IMR-90 (cell line): ENCODE measurements around the gene GNL3L. TPM values are rescaled to one million over a fixed set of nuclear protein-coding genes. Genes with fewer than 3 reads are reported as not detected.

Experiments
- ATAC-seq: fragments of 200-7000 bp; cut with Tn5 transposase; 2 replicates; pipeline ENCODE4 v1.9.1; 2020; ENCODE audit warnings: low read depth, mild to moderate bottlenecking, moderate library complexity
- BruUV-seq: library from RNA; stranded (reverse); fragments of 400-500 nt; replicated peaks from 2 replicates; lab custom pipeline; 2021; lab: Mats Ljungman, UMichigan
- CTCF ChIA-PET: fragments of 300-600 bp; formaldehyde crosslinking; extraction: SDS; loops from one replicate; lab custom pipeline; 2021; ENCODE audit warnings: antibody characterized with exemption; lab: Yijun Ruan, JAX
- POLR2A ChIA-PET: fragments of 300-600 bp; sonication (Branson Sonifier 250); formaldehyde crosslinking; loops from one replicate; lab custom pipeline; 2022; ENCODE audit warnings: antibody characterized with exemption; ENCODE audit not compliant: unreplicated experiment; lab: Charles Lee
- DNase-seq: peaks from one replicate; pipeline ENCODE4 v3.0.0; 2013
- H2AFZ ChIP-seq: replicated peaks from 2 replicates; pipeline ENCODE3; 2013; ENCODE audit warnings: low read length, mild to moderate bottlenecking; ENCODE audit not compliant: poor library complexity
- H2AK5ac ChIP-seq: 2 replicates; pipeline ENCODE4 v1.6.1; 2013; ENCODE audit warnings: low read depth, low read length, inconsistent platforms
- H2AK9ac ChIP-seq: replicated peaks from 2 replicates; pipeline ENCODE3; 2013; ENCODE audit warnings: mild to moderate bottlenecking, low read depth, low read length, moderate library complexity; ENCODE audit not compliant: poor library complexity
- H2BK120ac ChIP-seq: 2 replicates; pipeline ENCODE4 v1.6.1; 2013; ENCODE audit warnings: low read depth, low read length, inconsistent platforms
- H2BK15ac ChIP-seq: 3 replicates; pipeline ENCODE4 v1.6.1; 2013; ENCODE audit warnings: low read depth, low read length, inconsistent platforms
- H2BK20ac ChIP-seq: 2 replicates; pipeline ENCODE4 v1.6.1; 2013; ENCODE audit warnings: low read depth, mild to moderate bottlenecking, inconsistent platforms, low read length, moderate library complexity
- H2BK5ac ChIP-seq: 2 replicates; pipeline ENCODE4 v1.6.1; 2013; ENCODE audit warnings: mild to moderate bottlenecking, low read depth, low read length, inconsistent platforms; ENCODE audit not compliant: poor library complexity, severe bottlenecking
- H3K14ac ChIP-seq: replicated peaks from 2 replicates; pipeline ENCODE4 v1.6.1; 2013; ENCODE audit warnings: low read depth, low read length, inconsistent platforms
- H3K18ac ChIP-seq: 2 replicates; pipeline ENCODE4 v1.6.1; 2013; ENCODE audit warnings: low read depth, low read length, control low read depth
- H3K23ac ChIP-seq: 2 replicates; pipeline ENCODE4 v1.6.1; 2013; ENCODE audit warnings: low read depth, low read length, inconsistent platforms
- H3K27ac ChIP-seq: 2 replicates; pipeline ENCODE4 v1.5.1; 2013; ENCODE audit warnings: mild to moderate bottlenecking, control low read depth, low read length; ENCODE audit not compliant: insufficient read depth
- H3K27me3 ChIP-seq: 2 replicates; pipeline ENCODE4 v1.6.1; 2013; ENCODE audit warnings: low read length; ENCODE audit not compliant: control insufficient read depth, insufficient read depth
- H3K36me3 ChIP-seq: 2 replicates; pipeline ENCODE4 v1.6.1; 2013; ENCODE audit warnings: low read length, mixed read lengths; ENCODE audit not compliant: control insufficient read depth, insufficient read depth
- H3K4ac ChIP-seq: 2 replicates; pipeline ENCODE4 v1.6.1; 2013; ENCODE audit warnings: low read depth, low read length, inconsistent platforms
- H3K4me1 ChIP-seq: 2 replicates; pipeline ENCODE4 v1.6.1; 2013; ENCODE audit warnings: low read length, mixed read lengths; ENCODE audit not compliant: control insufficient read depth, insufficient read depth
- H3K4me2 ChIP-seq: 2 replicates; pipeline ENCODE4 v1.6.1; 2013; ENCODE audit warnings: low read depth, mild to moderate bottlenecking, control low read depth, low read length, moderate library complexity
- H3K4me3 ChIP-seq: 2 replicates; pipeline ENCODE4 v1.5.1; 2013; ENCODE audit warnings: low read depth, mild to moderate bottlenecking, control low read depth, low read length, moderate library complexity; ENCODE audit not compliant: insufficient read depth
- H3K56ac ChIP-seq: 2 replicates; pipeline ENCODE4 v1.6.1; 2013; ENCODE audit warnings: low read length, inconsistent platforms; ENCODE audit not compliant: insufficient read depth; ENCODE audit errors: extremely low read depth
- H3K79me1 ChIP-seq, 2 experiments: 2 replicates each; pipeline ENCODE4 v1.6.1; 2013; ENCODE audit warnings: low read length in 2 of 2, inconsistent platforms in 1 of 2, low read depth in 1 of 2
- H3K9ac ChIP-seq: 2 replicates; pipeline ENCODE4 v1.6.1; 2013; ENCODE audit warnings: low read depth, low read length, control low read depth
- H3K9me1 ChIP-seq: 2 replicates; pipeline ENCODE4 v1.6.1; 2013; ENCODE audit warnings: low read length, inconsistent platforms; ENCODE audit not compliant: insufficient read depth
- H3K9me3 ChIP-seq: 2 replicates; pipeline ENCODE4 v1.6.1; 2013; ENCODE audit warnings: low read length; ENCODE audit not compliant: control insufficient read depth, insufficient read depth
- H4K20me1 ChIP-seq: 2 replicates; pipeline ENCODE4 v1.6.1; 2013; ENCODE audit warnings: low read length, inconsistent platforms; ENCODE audit not compliant: insufficient read depth
- H4K5ac ChIP-seq: 2 replicates; pipeline ENCODE4 v1.6.1; 2013; ENCODE audit warnings: mild to moderate bottlenecking, low read depth, low read length, control low read depth
- H4K8ac ChIP-seq, 2 experiments: 2 replicates each; pipeline ENCODE4 v1.6.1; 2013; ENCODE audit warnings: low read depth in 2 of 2, low read length in 2 of 2, control low read depth in 1 of 2, inconsistent platforms in 1 of 2
- H4K91ac ChIP-seq: 2 replicates; pipeline ENCODE4 v1.6.1; 2013; ENCODE audit warnings: low read depth, low read length, inconsistent platforms; ENCODE audit not compliant: insufficient read depth
- BHLHE40 ChIP-seq: fragments of 150-350 bp; IDR thresholded peaks from 2 replicates; pipeline ENCODE4 v1.6.1; 2016; ENCODE audit warnings: mild to moderate bottlenecking, low read depth, low read length
- CHD1 ChIP-seq: IDR thresholded peaks from 2 replicates; pipeline ENCODE4 v1.6.1; 2012; ENCODE audit warnings: low read depth, low read length, improper control_type of control experiment
- CTCF ChIP-seq: conservative IDR thresholded peaks from 2 replicates; pipeline ENCODE4 v1.5.1; 2012; ENCODE audit warnings: mild to moderate bottlenecking, low read depth, low read length, improper control_type of control experiment
- ELK1 ChIP-seq: fragments of 150-350 bp; IDR thresholded peaks from 2 replicates; pipeline ENCODE4 v1.6.1; 2016; ENCODE audit warnings: low read depth, mild to moderate bottlenecking, low read length, moderate library complexity, borderline replicate concordance
- FOS ChIP-seq: fragments of 150-350 bp; IDR thresholded peaks from 2 replicates; pipeline ENCODE4 v1.6.1; 2016; ENCODE audit warnings: low read depth, low read length
- MAFK ChIP-seq: IDR thresholded peaks from 2 replicates; pipeline ENCODE4 v1.6.1; 2012; ENCODE audit warnings: low read depth, low read length, improper control_type of control experiment
- POLR2A ChIP-seq: IDR thresholded peaks from 2 replicates; pipeline ENCODE4 v1.6.1; 2012; ENCODE audit warnings: mild to moderate bottlenecking, low read depth, low read length
- RFX5 ChIP-seq: IDR thresholded peaks from 2 replicates; pipeline ENCODE4 v1.8.0; 2012; ENCODE audit warnings: low read depth, mild to moderate bottlenecking, low read length, moderate library complexity
- SMC3 ChIP-seq: fragments of 150-350 bp; IDR thresholded peaks from 2 replicates; pipeline ENCODE4 v1.6.1; 2016; ENCODE audit warnings: low read depth, mild to moderate bottlenecking, antibody characterized with exemption, low read length, moderate library complexity
- WGBS, 2 experiments: methylation state at CpG; one replicate each; pipeline versions ENCODE4 v1.1.5 to v1.1.7; 2013; ENCODE audit warnings: missing lambda C conversion rate in 2 of 2; ENCODE audit not compliant: insufficient read length in 1 of 2; ENCODE audit errors: extremely low coverage in 2 of 2; 5-methylcytosine and 5-hydroxymethylcytosine counted together
- dilution Hi-C: fragments of 300-500 bp; cut with HindIII; formaldehyde crosslinking; loops from one replicate; pipeline ENCODE4 v1.14.3; 2018; ENCODE audit warnings: low sequenced_read_pairs; ENCODE audit not compliant: unreplicated experiment
- in situ Hi-C: fragments of 300-500 bp; cut with MboI; formaldehyde crosslinking; loops from 3 replicates; pipeline ENCODE4 v1.14.3; 2019; ENCODE audit warnings: low sequenced_read_pairs, inconsistent platforms, mixed read lengths
- intact Hi-C: fragments of 100-400 bp; cut with micrococcal nuclease; formaldehyde crosslinking; loops from 2 replicates; pipeline ENCODE4 v1.10.0; 2022
- polyA plus RNA-seq, 3 experiments: library from polyadenylated mRNA; depleted of rRNA; stranded (reverse); fragments of >200 nt; gene quantifications; 2 replicates each; pipeline ENCODE4 v1.2.3, GENCODE V29; 2012; ENCODE audit warnings: low replicate concordance in 1 of 3
- total RNA-seq: library from RNA; depleted of rRNA; stranded (reverse); fragments of >200 nt; gene quantifications from 2 replicates; pipeline ENCODE4 v1.2.3, GENCODE V29; 2012

Gene GNL3L
- total and polyA plus RNA-seq, 2 of the 4 experiments (the other 2 are of a cell fraction), result 16.5 to 48.8 TPM

GRCh38 chrX:54534271-54534670 lies 4.3 kb downstream of the GNL3L start:
- POLR2A ChIA-PET, result interaction anchor here (0.6 kb wide), 1 partner anchor 351 kb away, joined by 3 read pairs; the partner anchor contains the start of gene FAM120C
- in situ Hi-C loops, result no loop called here
- Histone ChIP-seq H2BK120ac (no peak overlapping the region), H2AK9ac (no peak overlapping the region), H4K91ac (no peak overlapping the region), H4K5ac (no peak overlapping the region), H2BK5ac (no peak overlapping the region), H2BK20ac (no peak overlapping the region), H3K9me3 (no peaks in the 10 kb centered on the region), H2AK5ac (no peak overlapping the region), H4K20me1 (0 out of 2 replicates have a peak, but pooled peaks cover 3% of the 10 kb centered on the region), H3K9me1 (no peaks in the 10 kb centered on the region), H3K18ac (no peak overlapping the region), H3K27ac (no peak overlapping the region), H2BK15ac (no peak overlapping the region), H3K9ac (no peak overlapping the region), H3K27me3 (no peaks in the 10 kb centered on the region), H3K4me2 (no peak overlapping the region), H3K36me3 (peaks cover 2% of the 10 kb centered on the region), H3K56ac (no peak overlapping the region), H3K79me1 (peaks cover 0 to 31% of the 10 kb centered on the region in 2 experiments; a peak in 3 of 4 replicates), H2AFZ (no peak overlapping the region), H3K4me1 (peaks cover 2% of the 10 kb centered on the region), H4K8ac (no peak overlapping the region), H3K23ac (no peak overlapping the region), H3K4me3 (no peak overlapping the region), H3K14ac (no peak overlapping the region), H3K4ac (no peak overlapping the region)
- no peak for TF ChIP-seq SMC3
- no peak for TF ChIP-seq BHLHE40
- TF ChIP-seq FOS, result no peak
- no peak for TF ChIP-seq RFX5
- TF ChIP-seq MAFK, result no peak
- no peak for TF ChIP-seq CTCF
- TF ChIP-seq POLR2A, result no peak
- TF ChIP-seq CHD1, result no peak
- TF ChIP-seq ELK1, result no peak
- CTCF ChIA-PET, result no interaction called here
- no peak for DNase-seq
- 50% methylated on average over 2 of the region's 4 CpGs; no CpG with 5 or more reads in 1 of the 2 experiments for WGBS, 2 experiments
- no TSS peak for BruUV-seq
- dilution Hi-C loops, result no loop called here
- intact Hi-C loops, result loop anchor here (2.0 kb wide), 1 partner anchor 39 kb away; no protein-coding TSS in a partner anchor
- ATAC-seq, result no peak
